Measurements from ENCODE around the gene CNOT2.
"Not testable (repeated sequence)": the region's sequence is repeated elsewhere in the genome, so short reads cannot be mapped to it uniquely, and the experiment has no call there.

The CNOT2 gene

GRCh38 chr12:70270108-70270507, 26.9 kb downstream of the CNOT2 start:
- H3K4me3 ChIP-seq (ENCODE audit: low read length in 2 of 2): no peak overlapping the region
- H3K4me1 ChIP-seq (ENCODE audit: control insufficient read depth, insufficient read depth, low read length): no peaks in the 10 kb centered on the region
- no peaks in the 10 kb centered on the region for H3K27me3 ChIP-seq (ENCODE audit: control insufficient read depth in 1 of 2, insufficient read depth in 2 of 2, low read length in 2 of 2)
- no peaks in the 10 kb centered on the region for H3K36me3 ChIP-seq (ENCODE audit: control insufficient read depth in 2 of 2, insufficient read depth in 2 of 2, low read length in 2 of 2)
- no peaks in the 10 kb centered on the region for H3K9me3 ChIP-seq (ENCODE audit: control insufficient read depth in 2 of 2, low read length in 2 of 2)
- H3K9ac ChIP-seq (ENCODE audit: low read length in 2 of 2): no peak overlapping the region
- H3K27ac ChIP-seq (ENCODE audit: low read length): no peak overlapping the region

- Histone ChIP-seq H3K4me1 (ENCODE audit: control insufficient read depth, insufficient read depth, low read length) (no peaks in the 10 kb centered on the region), H3K9me3 (ENCODE audit: control insufficient read depth in 2 of 2, low read length in 2 of 2) (no peaks in the 10 kb centered on the region), H3K27me3 (ENCODE audit: control insufficient read depth in 1 of 2, insufficient read depth in 2 of 2, low read length in 2 of 2) (no peaks in the 10 kb centered on the region), H3K4me3 (ENCODE audit: low read length in 2 of 2) (no peak overlapping the region), H3K36me3 (ENCODE audit: control insufficient read depth in 2 of 2, insufficient read depth in 2 of 2, low read length in 2 of 2) (no peaks in the 10 kb centered on the region), H3K27ac (ENCODE audit: low read length) (no peak overlapping the region), H3K9ac (ENCODE audit: low read length in 2 of 2) (no peak overlapping the region)
Measured at GRCh38 chr12:70271025-70271424, 27.8 kb downstream of the CNOT2 start.

GRCh38 chr12:70272510-70272909, 29.3 kb downstream of the CNOT2 start:
- Histone ChIP-seq H3K9ac (ENCODE audit: low read length in 2 of 2) (no peak overlapping the region), H3K27me3 (ENCODE audit: control insufficient read depth in 1 of 2, insufficient read depth in 2 of 2, low read length in 2 of 2) (no peaks in the 10 kb centered on the region), H3K27ac (ENCODE audit: low read length) (no peak overlapping the region), H3K9me3 (ENCODE audit: control insufficient read depth in 2 of 2, low read length in 2 of 2) (no peaks in the 10 kb centered on the region), H3K4me1 (ENCODE audit: control insufficient read depth, insufficient read depth, low read length) (no peaks in the 10 kb centered on the region), H3K36me3 (ENCODE audit: control insufficient read depth in 2 of 2, insufficient read depth in 2 of 2, low read length in 2 of 2) (no peaks in the 10 kb centered on the region), H3K4me3 (ENCODE audit: low read length in 2 of 2) (no peak overlapping the region)

- Histone ChIP-seq H3K9ac (ENCODE audit: low read length in 2 of 2) (no peak overlapping the region), H3K9me3 (ENCODE audit: control insufficient read depth in 2 of 2, low read length in 2 of 2) (no peaks in the 10 kb centered on the region), H3K27me3 (ENCODE audit: control insufficient read depth in 1 of 2, insufficient read depth in 2 of 2, low read length in 2 of 2) (no peaks in the 10 kb centered on the region), H3K4me1 (ENCODE audit: control insufficient read depth, insufficient read depth, low read length) (no peaks in the 10 kb centered on the region), H3K27ac (ENCODE audit: low read length) (no peak overlapping the region), H3K36me3 (ENCODE audit: control insufficient read depth in 2 of 2, insufficient read depth in 2 of 2, low read length in 2 of 2) (no peaks in the 10 kb centered on the region), H3K4me3 (ENCODE audit: low read length in 2 of 2) (no peak overlapping the region)
Measured at GRCh38 chr12:70275045-70275444, 31.8 kb downstream of the CNOT2 start.

GRCh38 chr12:70277973-70278372, 34.7 kb downstream of the CNOT2 start:
- H3K9me3 ChIP-seq (ENCODE audit: control insufficient read depth in 2 of 2, low read length in 2 of 2): no peaks in the 10 kb centered on the region
- H3K4me3 ChIP-seq (ENCODE audit: low read length in 2 of 2): no peak overlapping the region
- no peaks in the 10 kb centered on the region for H3K36me3 ChIP-seq (ENCODE audit: control insufficient read depth in 2 of 2, insufficient read depth in 2 of 2, low read length in 2 of 2)
- H3K4me1 ChIP-seq (ENCODE audit: control insufficient read depth, insufficient read depth, low read length): no peaks in the 10 kb centered on the region
- H3K9ac ChIP-seq (ENCODE audit: low read length in 2 of 2): no peak overlapping the region
- H3K27me3 ChIP-seq (ENCODE audit: control insufficient read depth in 1 of 2, insufficient read depth in 2 of 2, low read length in 2 of 2): no peaks in the 10 kb centered on the region
- H3K27ac ChIP-seq (ENCODE audit: low read length): no peak overlapping the region

GRCh38 chr12:70278945-70279344, 35.7 kb downstream of the CNOT2 start:
- Histone ChIP-seq H3K4me3 (ENCODE audit: low read length in 2 of 2) (no peak overlapping the region), H3K27me3 (ENCODE audit: control insufficient read depth in 1 of 2, insufficient read depth in 2 of 2, low read length in 2 of 2) (no peaks in the 10 kb centered on the region), H3K9me3 (ENCODE audit: control insufficient read depth in 2 of 2, low read length in 2 of 2) (no peaks in the 10 kb centered on the region), H3K27ac (ENCODE audit: low read length) (no peak overlapping the region), H3K36me3 (ENCODE audit: control insufficient read depth in 2 of 2, insufficient read depth in 2 of 2, low read length in 2 of 2) (no peaks in the 10 kb centered on the region), H3K9ac (ENCODE audit: low read length in 2 of 2) (no peak overlapping the region), H3K4me1 (ENCODE audit: control insufficient read depth, insufficient read depth, low read length) (no peaks in the 10 kb centered on the region)

- no peak overlapping the region for H3K27ac ChIP-seq (ENCODE audit: low read length)
- no peaks in the 10 kb centered on the region for H3K27me3 ChIP-seq (ENCODE audit: control insufficient read depth in 1 of 2, insufficient read depth in 2 of 2, low read length in 2 of 2)
- H3K4me1 ChIP-seq (ENCODE audit: control insufficient read depth, insufficient read depth, low read length): no peaks in the 10 kb centered on the region
- H3K36me3 ChIP-seq (ENCODE audit: control insufficient read depth in 2 of 2, insufficient read depth in 2 of 2, low read length in 2 of 2): peaks cover 3 to 6% of the 10 kb centered on the region in 2 donors
- H3K9me3 ChIP-seq (ENCODE audit: control insufficient read depth in 2 of 2, low read length in 2 of 2): no peaks in the 10 kb centered on the region
- H3K4me3 ChIP-seq (ENCODE audit: low read length in 2 of 2): no peak overlapping the region
- H3K9ac ChIP-seq (ENCODE audit: low read length in 2 of 2): no peak overlapping the region
Measured at GRCh38 chr12:70283232-70283631, 40.0 kb downstream of the CNOT2 start.

- no peak overlapping the region for H3K9ac ChIP-seq (ENCODE audit: low read length in 2 of 2)
- H3K9me3 ChIP-seq (ENCODE audit: control insufficient read depth in 2 of 2, low read length in 2 of 2): no peaks in the 10 kb centered on the region
- no peaks in the 10 kb centered on the region for H3K27me3 ChIP-seq (ENCODE audit: control insufficient read depth in 1 of 2, insufficient read depth in 2 of 2, low read length in 2 of 2)
- H3K36me3 ChIP-seq (ENCODE audit: control insufficient read depth in 2 of 2, insufficient read depth in 2 of 2, low read length in 2 of 2): peaks cover 3 to 6% of the 10 kb centered on the region in 2 donors
- no peak overlapping the region for H3K27ac ChIP-seq (ENCODE audit: low read length)
- no peak overlapping the region for H3K4me3 ChIP-seq (ENCODE audit: low read length in 2 of 2)
- no peaks in the 10 kb centered on the region for H3K4me1 ChIP-seq (ENCODE audit: control insufficient read depth, insufficient read depth, low read length)
Measured at GRCh38 chr12:70288817-70289216, 45.6 kb downstream of the CNOT2 start.

- Histone ChIP-seq H3K4me3 (ENCODE audit: low read length in 2 of 2) (no peak overlapping the region), H3K27ac (ENCODE audit: low read length) (no peak overlapping the region), H3K4me1 (ENCODE audit: control insufficient read depth, insufficient read depth, low read length) (no peaks in the 10 kb centered on the region), H3K9ac (ENCODE audit: low read length in 2 of 2) (no peak overlapping the region), H3K27me3 (ENCODE audit: control insufficient read depth in 1 of 2, insufficient read depth in 2 of 2, low read length in 2 of 2) (no peaks in the 10 kb centered on the region), H3K36me3 (ENCODE audit: control insufficient read depth in 2 of 2, insufficient read depth in 2 of 2, low read length in 2 of 2) (peaks cover 3 to 6% of the 10 kb centered on the region in 2 donors), H3K9me3 (ENCODE audit: control insufficient read depth in 2 of 2, low read length in 2 of 2) (no peaks in the 10 kb centered on the region)
Measured at GRCh38 chr12:70290116-70290515, 46.9 kb downstream of the CNOT2 start.

GRCh38 chr12:70292017-70292776, 49.0 kb downstream of the CNOT2 start:
- no peak overlapping the region for H3K4me3 ChIP-seq (ENCODE audit: low read length in 2 of 2)
- H3K9ac ChIP-seq (ENCODE audit: low read length in 2 of 2): no peak overlapping the region
- H3K27ac ChIP-seq (ENCODE audit: low read length): no peak overlapping the region
- no peaks in the 10 kb centered on the region for H3K4me1 ChIP-seq (ENCODE audit: control insufficient read depth, insufficient read depth, low read length)
- H3K27me3 ChIP-seq (ENCODE audit: control insufficient read depth in 1 of 2, insufficient read depth in 2 of 2, low read length in 2 of 2): no peaks in the 10 kb centered on the region
- no peaks in the 10 kb centered on the region for H3K36me3 ChIP-seq (ENCODE audit: control insufficient read depth in 2 of 2, insufficient read depth in 2 of 2, low read length in 2 of 2)
- no peaks in the 10 kb centered on the region for H3K9me3 ChIP-seq (ENCODE audit: control insufficient read depth in 2 of 2, low read length in 2 of 2)

GRCh38 chr12:70304684-70305555, 61.7 kb downstream of the CNOT2 start:
- not testable (repeated sequence) for H3K27ac ChIP-seq (ENCODE audit: low read length); H3K9ac ChIP-seq (ENCODE audit: low read length in 2 of 2); H3K36me3 ChIP-seq (ENCODE audit: control insufficient read depth in 2 of 2, insufficient read depth in 2 of 2, low read length in 2 of 2); H3K4me3 ChIP-seq (ENCODE audit: low read length in 2 of 2); H3K4me1 ChIP-seq (ENCODE audit: control insufficient read depth, insufficient read depth, low read length); H3K27me3 ChIP-seq (ENCODE audit: control insufficient read depth in 1 of 2, insufficient read depth in 2 of 2, low read length in 2 of 2); H3K9me3 ChIP-seq (ENCODE audit: control insufficient read depth in 2 of 2, low read length in 2 of 2)
